GM19351 (cell line): ENCODE measurements around the gene LARGE1.
A peak's percentile ranks its signal among the peaks of the same experiment; 100 is the strongest.

ENCODE experiments used
- ATAC-seq: cut with Tn5 transposase; IDR thresholded peaks from one replicate; pipeline ENCODE4 v1.9.1; 2021; ENCODE audit warnings: mild to moderate bottlenecking, moderate library complexity; ENCODE audit not compliant: unreplicated experiment

Gene LARGE1

GRCh38 chr22:33920197-33920540, at the start of gene LARGE1:
LARGE1 (minus strand) TSS chr22:33920476.
- no peak for ATAC-seq

DNA sequence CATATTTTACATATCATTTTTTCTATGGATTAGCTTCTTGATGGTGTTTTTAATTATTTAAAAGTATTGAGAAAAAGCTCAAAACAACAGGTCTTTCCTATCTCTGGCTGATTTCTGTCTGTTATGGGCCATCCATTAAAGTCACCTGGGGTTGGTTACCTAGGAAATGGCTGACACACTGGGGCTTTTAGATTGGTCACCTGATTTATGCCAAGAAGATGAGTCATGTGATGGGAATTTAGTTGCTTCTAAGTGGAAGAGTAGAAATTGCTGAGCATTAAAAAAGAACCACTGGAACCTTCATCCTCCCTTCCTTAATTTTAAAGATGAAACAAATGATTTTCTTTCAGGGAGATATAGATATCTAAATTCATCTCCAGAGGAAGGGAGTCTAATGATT, 48.8 kb upstream of the LARGE1 start:
- no peak for ATAC-seq

DNA sequence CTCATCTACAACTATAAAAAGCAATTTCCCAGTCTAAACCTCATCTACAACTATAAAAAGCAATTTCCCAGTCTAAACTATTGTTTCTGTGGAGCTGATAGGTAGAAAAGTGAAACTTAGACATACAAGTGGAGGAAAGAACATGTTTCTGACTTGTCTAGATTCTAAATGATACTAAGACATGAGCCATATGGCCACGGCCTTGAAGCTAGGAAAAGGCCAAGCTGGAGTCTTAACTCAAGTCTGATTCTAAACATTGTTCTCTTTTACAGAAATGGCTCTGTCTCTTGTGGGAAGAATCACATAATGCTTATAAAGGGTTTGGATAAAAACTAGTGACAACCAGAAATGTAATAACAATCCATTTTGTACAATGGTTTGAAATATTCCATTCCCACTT, 43.8 kb upstream of the LARGE1 start:
- no peak for ATAC-seq

DNA sequence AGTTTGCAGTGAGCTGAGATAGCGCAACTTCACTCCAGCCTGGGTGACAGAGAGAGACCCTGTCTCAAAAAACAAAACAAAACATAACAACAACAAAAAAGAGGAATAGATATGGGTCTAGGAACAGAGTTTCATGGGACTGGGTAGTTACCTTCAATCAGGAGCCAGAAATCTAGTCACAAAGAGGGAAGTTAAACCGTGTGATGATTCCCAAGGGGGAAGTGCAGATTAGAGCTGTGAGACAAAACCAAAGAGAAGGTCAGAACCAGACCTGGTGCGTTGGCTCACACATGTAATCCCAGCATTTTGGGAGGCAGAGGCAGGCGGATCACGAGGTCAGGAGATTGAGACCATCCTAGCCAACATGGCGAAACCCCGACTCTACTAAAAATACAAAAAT, 42.1 kb upstream of the LARGE1 start:
- ATAC-seq, result no peak

DNA sequence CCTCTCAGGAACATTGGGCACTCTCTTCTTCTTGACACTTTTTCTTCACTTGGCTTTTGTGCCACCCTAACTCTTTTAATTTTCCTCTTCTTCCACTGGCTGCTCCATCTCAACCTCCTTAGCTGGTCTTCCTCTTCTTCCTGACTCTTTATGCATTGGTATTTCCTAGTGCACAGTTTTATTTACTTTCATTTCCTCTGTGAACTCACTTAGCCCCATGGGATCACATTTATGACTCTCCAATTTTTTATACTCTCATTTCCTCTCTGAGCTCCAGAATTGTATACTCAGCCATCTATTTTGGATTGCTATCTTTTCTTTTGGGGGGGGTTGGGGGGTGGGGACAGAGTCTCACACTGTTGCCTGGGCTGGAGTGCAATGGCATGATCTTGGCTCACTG, 38.5 kb upstream of the LARGE1 start:
- ATAC-seq, result no peak

DNA sequence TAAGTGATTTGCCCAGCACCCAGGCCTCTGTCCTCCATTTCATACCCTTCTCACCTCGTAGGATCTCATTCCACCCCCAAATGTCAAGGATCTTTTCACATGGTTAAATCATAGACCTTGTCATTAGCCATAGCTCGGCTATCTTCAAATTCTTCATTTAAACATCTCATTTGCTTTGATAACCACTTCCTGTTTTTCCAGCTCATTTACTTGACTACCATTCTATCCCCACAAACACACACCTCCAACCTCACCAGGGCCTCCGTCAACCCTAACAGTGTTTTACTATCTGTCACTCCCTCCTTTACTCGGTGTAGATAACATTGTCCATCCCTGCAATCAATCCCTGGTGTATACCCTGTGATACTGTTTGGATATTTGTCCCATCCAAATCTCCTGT, 36.8 kb upstream of the LARGE1 start:
- no peak for ATAC-seq

DNA sequence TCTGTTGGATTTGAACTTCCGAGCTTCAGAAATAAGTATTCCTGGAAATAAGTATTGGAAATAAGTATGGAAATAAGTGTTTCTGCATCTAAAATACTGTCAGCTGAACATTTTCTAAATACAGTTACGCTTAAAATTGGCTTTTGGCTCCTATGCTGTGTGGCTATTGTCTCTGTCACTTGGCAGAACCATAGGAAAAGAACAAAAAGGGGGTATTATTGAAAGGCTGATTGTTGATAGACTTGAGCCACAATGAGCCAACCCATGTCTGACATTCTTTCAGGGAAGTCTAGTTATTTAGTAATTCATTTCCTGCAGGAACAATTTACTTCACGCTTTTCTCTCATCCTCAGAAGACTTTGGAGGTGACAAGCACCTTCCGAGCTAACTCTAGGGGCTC, 32.5 kb upstream of the LARGE1 start:
- no peak for ATAC-seq

- no peak for ATAC-seq
These were observed 20.5 kb upstream of the LARGE1 start for GRCh38 chr22:33940741-33941140.

DNA sequence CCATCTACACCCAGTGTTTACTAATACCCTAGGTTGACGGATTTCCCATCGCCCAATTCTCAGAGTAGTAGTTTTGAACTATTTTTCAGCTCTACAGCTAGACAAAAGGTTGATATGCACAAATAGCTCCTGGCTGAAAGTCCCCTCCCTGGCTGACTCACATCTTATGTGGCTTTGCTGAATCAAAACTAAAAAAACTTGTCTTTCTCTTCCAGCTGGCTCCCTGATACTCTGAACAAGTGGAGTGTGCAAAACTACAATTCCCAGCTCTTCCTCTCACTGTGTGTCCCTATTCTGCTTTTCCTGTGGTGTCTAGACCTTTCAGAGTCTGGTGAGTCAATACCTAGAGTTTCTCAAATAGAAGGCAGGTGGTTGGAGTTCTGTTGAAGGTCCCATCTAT, 12.7 kb upstream of the LARGE1 start:
- ATAC-seq, result no peak

GRCh38 chr22:33931406-33931805, 11.1 kb upstream of the LARGE1 start:
- no peak for ATAC-seq

DNA sequence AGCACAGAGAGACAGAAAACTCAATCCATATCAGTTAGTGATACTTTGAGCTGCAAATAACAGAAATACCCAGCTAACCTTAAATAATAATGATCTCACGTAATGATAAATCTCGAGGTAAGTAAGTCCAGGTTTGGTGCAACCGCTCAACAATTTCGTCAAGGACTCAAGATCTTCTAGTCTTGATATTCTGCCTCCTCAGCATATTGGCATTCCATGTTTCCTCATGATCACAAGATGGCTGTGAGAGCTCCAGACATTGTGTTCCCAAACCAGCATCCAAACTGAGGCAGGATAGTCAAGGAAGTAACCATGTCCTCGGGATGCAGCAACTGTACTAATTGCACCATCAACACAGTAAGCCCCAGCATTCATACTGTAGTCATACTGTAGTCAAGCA, 7.5 kb upstream of the LARGE1 start:
- no peak for ATAC-seq

DNA sequence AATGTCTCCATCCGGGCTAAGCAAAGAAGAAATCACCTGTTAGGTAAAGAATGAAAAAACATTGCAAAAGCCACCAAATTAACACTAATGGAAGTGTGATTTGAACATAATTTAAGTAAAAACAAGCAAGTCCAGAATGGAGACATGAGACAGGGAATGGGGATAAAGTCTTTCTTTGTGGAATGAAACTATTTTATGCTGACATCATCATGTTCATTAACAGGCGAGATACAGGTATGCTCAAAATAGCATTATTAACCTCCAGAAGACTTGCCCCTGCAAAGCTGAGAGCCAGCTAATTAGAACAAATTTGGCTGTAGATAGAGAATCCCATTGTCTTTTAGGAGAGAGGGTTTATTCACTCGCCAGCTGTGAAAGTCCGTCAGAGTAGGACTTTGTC, 4.9 kb upstream of the LARGE1 start:
- ATAC-seq, result no peak

DNA sequence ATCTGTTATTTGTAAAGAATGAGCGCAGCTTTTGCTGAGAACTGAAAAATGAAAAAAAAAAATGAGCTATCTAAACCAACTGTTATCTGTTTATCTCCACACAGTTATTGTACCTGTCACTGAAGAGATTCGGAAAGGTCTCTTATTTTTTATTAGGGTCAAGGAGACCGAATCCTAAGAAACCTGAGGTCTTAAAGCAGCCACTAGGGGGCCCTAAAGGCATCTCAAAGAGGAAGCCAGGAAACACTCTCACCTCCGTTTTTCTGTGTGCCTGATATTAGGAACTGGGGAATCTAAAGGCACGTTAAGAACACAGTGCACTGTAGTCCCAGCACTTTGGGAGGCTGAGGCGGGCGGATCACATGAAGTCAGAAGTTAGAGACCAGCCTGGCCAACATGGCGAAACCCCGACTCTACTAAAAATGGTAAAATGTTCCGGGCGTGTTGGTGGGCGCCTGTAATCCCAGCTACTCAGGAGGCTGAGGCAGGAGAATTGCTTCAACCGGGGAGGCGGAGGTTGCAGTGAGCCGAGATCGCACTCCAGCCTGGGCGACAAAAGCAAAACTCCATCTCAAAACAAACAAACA, 3.5 kb upstream of the LARGE1 start:
- no peak for ATAC-seq

GRCh38 chr22:33923033-33923432, 2.8 kb upstream of the LARGE1 start:
- no peak for ATAC-seq

- no peak for ATAC-seq
These were observed 2.0 kb upstream of the LARGE1 start for GRCh38 chr22:33922349-33922681.

DNA sequence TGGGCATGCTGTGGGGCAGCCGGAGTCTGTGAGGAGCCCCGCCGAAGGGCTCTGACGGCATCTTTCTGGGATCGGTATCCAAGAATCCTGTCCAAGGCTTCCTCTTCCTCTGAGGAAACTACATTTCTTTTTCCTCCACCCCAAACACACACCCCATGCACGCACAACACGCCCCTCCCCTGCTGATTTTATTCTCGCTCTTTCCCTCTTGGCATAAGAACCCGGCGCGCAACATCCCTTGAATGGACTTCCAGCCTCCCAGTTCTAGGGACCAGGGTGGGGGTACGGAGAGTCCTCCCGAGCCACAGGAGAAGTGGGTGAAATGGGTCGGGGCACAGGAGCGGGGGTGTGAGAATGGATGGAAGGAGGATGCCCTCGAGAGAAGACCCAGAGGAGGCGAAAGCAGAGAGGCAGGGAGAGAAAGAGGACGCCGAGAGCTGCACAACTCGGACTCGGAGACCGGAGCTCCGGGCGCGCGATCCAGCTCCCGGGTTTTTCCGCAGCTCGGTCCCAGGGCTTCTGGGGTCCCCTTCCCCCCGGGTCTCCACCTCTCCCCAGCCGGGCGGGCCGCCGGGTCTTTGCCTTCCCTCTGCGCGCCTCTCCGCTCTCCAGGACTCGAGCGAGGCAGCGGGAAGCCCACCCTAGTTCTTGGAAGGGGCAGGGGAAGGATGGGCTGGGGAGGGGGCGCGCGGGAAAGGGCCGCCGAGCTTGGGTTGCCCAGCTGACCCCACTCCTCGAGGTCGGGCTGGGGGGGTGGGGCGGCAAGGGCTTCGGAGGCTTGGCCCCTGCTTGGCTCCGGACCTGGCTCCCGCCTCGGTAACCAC, 1.5 kb upstream of the LARGE1 start:
- ATAC-seq, result no peak

DNA sequence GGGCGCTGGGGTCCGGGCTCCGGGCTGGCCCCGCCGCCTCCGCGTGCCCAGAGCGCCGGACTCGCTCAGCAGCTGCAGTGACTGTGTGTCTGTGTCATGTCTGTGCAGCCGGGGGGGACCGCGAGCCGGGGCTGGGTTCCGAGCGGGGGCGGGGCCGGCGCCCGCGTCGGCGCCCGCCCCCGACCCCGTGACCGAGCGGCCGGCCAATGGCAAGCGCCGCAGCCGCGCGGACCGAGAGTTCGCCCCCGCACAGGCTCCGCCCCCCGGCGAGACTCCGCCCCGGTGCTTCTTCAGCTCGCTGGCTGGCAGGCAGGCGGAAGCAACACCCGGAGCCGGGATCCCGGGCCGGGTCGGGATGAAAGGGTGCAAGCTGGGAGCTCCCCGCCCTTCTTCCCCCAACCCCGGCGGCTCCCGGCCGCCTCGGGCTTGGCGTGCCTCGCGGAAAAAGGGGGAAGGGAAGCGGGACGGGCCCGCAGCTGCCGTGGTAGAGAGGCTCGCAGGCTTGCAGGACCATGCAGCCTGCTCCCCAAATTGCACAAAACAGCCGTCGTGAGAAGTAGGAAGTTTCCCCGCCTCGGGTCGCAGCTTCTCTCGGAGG, 750 bp upstream of the LARGE1 start:
- ATAC-seq, result peak; percentile 64

DNA sequence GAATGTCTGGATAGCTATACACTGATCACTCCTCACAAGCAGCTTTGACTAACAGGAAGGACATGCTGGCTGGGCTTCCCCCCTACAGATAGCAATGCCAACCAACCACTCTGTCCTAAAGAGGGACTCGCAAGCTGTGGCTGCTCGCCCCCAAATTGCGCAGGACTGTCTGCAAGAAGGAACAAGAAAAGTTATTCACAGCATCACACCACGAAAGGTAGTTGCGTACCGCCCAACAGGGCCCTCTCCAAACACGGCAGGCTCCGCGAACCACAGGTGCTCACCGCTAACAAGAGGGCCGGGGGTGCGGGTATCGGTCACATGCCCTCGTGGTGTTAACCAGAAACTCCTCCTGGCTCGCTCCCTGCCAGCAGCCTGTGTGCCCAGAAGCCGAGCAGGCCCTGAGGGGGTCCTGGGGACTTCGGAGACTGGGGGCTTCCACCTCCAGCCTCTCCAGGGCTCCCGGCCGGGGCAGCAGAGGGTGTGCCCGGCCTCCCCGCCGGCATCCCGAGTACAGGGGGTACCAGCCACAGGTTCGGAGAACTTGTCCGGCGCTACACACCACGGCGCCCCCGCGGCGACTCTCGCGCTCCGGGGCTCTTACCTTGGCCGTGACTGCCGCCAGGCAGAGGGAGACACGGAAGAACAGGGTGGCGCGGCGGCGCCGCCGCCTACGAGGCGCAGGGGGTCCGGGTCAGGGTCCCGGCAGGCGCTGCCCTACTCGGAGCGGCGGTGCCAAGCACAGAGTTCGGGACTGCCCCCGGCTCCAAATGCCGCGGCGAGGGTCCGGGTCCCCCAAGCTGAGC, 682 bp downstream of the LARGE1 start:
- ATAC-seq, result no peak

DNA sequence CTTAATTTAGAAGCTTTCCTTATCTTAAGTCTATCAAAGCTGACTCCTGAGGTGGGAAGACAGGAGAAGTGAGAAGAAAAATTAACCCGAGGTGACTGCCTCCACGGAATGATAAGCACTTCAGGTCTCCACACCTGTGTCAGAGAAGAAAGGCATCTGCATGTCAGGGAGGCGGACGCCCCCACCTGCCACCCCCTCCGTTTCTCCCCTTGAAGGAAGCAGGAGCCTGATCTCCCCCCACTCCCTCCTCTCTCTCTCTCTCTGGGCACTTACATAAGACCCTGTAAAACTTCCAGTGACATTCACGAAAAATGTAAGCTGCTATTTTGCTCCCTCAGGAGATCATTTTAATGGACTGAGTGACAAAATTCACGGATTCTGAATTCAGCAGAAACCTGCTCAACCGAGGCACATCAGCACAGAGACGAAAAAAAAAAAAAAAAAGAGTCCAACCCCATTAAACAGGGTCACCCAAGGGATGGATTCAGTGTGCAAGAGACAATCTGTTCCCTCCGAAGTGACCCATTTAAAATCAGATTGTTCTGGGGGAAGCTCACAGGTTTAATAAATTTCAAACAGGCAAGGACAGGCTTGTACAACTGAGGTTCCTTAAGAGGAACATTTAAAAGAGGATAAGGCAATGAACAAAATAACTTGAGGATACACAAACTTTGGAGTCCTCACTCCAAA, 1.5 kb downstream of the LARGE1 start:
- ATAC-seq, result no peak

DNA sequence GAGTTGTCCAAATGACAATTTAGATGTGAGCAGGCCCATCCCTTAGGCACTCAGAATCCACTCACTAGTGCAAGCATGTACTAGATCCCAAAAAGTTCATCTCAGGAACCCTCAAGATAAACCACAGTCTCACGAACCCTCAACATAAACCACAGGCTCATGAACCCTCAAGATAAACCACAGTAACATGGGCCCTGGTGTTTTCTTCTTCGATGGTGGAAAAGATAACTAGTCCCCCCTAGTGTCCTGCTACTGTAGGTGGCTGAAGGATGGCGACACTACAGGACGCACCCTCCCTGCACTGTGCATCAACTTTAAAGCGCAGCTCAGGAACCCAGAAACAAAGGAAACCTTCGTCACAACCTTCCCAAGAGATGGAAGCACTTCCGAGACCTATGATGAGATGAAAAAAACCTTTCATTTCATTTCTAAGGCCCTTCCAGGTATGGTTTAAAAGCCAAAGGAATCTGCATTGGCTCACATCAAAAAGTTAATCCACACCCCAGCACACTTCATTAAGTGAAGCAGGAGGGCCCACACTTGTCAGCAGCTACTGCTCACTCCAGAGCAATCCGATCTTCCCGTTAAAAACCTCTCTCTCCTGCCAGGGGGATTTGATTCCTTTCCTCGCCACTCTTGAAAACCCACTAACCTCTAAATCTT, 2.4 kb downstream of the LARGE1 start:
- ATAC-seq, result no peak

GRCh38 chr22:33914699-33915098, 5.6 kb downstream of the LARGE1 start:
- no peak for ATAC-seq
